NCI-H2196 treated with DMSO at 0.1 percent for 48 hours (cell line): ENCODE measurements around the gene CDK14.
"Not testable (repeated sequence)": the region's sequence is repeated elsewhere in the genome, so short reads cannot be mapped to it uniquely, and the experiment has no call there.

ENCODE experiments used
- DNase-seq: peaks from one replicate; lab custom pipeline; 2025; ENCODE audit not compliant: unreplicated experiment; lab: John Stamatoyannopoulos, UW

The CDK14 gene

DNA sequence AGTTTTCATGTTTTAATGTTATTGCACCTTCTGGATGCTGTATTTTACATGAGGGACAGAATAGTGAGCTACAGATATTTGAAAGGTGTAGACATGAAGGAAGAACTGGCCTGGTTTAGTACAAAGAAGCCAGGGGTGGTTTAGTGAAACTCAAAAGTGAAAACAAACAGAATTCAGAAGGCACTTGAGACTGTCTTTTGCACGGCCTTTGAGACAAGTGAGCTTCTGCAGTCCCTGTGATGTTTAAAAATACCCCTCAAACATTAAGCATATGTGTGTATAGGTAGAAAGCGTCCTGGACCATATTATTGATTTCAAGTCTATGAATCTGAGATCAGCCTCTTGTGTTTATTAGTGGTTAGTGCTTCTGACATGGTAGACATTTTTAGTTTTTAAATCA, 118.9 kb downstream of the CDK14 start:
- DNase-seq: no peak

GRCh38 chr7:90717296-90718060, 121.4 kb downstream of the CDK14 start:
- DNase-seq: no peak

DNA sequence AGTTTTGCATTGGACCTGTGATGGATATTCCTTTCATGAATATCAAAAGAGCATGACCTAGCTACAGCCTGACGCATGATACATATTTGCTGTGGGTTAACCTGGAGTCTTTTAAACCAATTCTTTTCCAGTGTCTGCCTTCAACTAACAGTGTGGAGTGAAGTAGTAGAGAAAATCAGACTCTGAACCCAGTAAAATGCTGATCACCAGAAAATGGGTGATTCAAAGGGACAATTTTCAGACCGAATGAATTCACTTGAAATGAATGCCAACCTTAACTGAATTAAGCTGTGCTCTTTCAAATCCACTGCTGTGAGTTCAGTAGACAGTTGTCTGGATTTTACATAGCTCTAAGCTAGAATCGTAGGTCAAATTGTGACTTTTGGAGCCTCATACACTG, 123.0 kb downstream of the CDK14 start:
- no peak for DNase-seq

DNA sequence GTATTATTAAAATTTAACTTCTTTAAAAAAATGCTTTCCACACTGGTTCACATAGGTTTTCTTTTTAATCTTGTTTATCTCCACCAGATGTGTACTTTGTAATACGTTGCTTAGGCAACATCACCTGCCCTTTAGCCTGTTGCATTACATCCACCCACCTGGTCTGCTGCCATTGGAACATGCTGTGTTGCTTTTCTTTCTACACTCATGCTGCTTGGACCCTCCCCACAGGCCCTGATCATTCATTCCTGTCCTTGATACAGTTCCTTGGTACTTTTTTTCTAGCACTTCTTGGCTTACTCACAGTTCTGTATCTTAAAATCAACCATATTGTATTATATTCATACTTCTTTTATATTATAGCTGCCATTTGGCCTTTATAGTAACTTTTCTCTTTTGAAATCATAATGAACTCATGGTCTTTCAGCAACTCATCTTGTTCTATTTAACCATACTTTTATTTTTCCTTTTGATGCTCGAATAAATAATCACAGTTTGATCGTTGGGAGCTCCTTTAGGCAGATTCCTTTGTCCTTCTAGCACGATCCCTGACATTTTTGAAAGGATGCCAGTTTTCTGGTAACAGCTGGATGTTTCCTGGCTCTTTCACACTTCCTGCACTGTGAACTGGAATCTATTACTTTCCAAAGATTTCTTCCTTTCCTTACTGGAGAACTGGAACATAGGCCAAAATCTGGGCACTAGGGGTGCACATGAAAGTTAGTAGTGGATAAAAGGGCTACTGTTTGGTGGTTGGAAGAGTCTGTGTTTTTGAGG, 125.1 kb downstream of the CDK14 start:
- no peak for DNase-seq

GRCh38 chr7:90721869-90722431, 125.8 kb downstream of the CDK14 start:
- no peak for DNase-seq

GRCh38 chr7:90723233-90723632, 127.1 kb downstream of the CDK14 start:
- DNase-seq: no peak

- DNase-seq: no peak
Observed at GRCh38 chr7:90723866-90724265, 127.7 kb downstream of the CDK14 start.

DNA sequence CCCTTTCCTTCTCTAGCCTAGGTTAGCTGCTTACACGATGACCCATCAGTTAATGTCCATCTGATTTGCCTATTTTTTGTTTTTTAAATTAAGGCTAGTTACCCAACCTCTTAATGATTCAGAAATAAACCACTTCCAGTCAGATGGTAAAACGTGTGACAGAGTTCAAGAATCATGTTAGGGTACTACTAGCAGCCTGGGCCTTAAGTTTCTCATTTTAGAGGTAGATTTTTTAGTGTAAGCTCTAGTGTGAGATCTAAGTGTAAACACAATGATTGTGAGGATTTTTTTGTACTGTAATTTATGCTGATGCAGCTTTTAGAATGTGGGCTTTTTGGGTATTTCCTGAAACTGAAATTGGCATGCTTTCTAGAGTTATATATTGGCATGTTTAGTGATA, 130.0 kb downstream of the CDK14 start:
- DNase-seq: no peak

- DNase-seq: no peak
Observed at GRCh38 chr7:90726623-90727022, 130.5 kb downstream of the CDK14 start.

DNA sequence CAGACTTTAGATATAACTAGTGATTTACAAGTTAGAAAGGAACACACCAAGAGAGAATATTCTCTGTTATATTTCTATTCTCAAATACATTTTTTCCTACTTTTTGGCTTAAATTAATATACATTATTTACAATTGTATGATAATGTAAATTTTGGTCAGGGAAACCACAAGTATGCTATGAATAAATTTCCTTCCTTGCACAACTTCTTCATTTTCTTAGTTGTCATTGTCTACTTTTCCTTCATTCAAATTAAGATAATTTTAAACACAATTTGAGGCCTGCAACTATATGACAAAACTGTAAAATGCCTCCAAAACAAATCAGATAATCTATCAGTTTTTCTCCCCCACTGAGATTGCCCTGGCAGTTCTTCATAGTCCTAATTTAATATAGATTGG, 131.3 kb downstream of the CDK14 start:
- DNase-seq: no peak

- no peak for DNase-seq
Observed at GRCh38 chr7:90728568-90728967, 132.4 kb downstream of the CDK14 start.

DNA sequence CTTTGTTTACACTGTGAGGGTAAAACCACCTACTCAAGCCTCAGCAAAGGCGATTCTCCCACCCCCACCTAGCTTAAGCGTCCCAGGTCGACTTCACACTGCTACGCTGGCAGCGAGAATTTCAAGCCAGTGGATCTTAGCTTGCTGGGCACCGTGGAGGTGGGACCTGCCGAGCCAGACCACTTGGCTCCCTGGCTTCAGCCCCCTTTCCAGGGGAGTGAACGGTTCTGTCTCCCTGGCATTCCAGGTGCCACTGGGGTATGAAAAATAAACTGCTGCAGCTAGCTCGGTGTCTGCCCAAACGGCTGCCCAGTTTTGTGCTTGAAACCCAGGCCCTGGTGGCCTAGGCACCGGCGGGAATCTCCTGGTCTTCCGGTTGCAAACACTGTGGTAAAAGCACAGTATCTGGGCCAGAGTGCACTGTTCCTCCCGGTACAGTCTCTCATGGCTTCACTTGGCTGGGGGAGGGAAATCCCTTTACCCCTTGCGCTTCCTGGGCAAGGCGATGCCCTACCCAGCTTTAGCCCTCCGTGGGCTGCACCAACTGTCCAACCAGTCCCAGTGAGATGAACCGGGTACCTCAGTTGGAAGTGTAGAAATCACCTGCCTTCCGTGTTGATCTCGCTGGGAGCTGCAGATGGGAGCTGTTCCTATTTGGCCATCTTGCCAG, 139.6 kb downstream of the CDK14 start:
- not testable (repeated sequence) for DNase-seq

GRCh38 chr7:90736316-90736715, 140.2 kb downstream of the CDK14 start:
- DNase-seq: no peak

GRCh38 chr7:90736968-90737939, 141.1 kb downstream of the CDK14 start:
- DNase-seq: no peak

GRCh38 chr7:90738249-90738648, 142.1 kb downstream of the CDK14 start:
- no peak for DNase-seq

GRCh38 chr7:90739716-90740115, 143.6 kb downstream of the CDK14 start:
- DNase-seq: no peak

DNA sequence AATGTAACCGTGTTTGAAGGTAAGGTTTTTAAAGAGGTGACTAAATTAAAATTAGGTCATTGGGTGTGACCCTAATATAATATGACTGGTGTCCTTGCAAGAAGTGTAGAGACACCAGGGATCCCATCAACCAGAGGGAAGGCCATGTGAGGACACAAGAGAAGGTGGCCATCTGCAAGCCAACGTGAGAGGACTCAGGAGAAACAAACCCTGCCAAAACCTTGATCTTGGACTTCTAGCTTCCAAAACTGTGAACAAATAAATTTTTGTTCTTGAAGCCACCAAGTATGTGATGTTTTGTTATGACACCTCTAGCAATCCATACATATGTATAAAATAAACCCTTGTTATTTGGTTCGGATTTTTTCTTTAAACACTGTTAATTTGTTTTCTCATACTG, 144.3 kb downstream of the CDK14 start:
- no peak for DNase-seq

DNA sequence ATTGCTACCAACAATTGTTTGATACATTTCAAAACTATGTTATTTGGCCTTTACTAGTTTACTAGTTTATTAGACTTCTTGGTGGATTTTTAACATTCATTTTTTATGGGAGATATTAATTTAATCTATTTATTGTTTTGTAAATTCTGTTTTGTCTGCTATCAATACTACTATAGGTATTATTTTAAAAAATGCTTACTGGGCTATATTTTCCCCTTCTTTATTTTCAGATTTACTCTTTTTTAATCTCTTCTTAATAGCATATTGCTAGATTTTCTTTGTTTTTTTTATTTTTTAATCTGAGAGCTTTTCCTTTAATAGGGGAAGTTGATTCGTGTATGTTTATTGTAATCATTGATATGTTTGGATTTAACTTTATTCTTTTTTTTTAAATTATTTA, 147.5 kb downstream of the CDK14 start:
- no peak for DNase-seq

DNA sequence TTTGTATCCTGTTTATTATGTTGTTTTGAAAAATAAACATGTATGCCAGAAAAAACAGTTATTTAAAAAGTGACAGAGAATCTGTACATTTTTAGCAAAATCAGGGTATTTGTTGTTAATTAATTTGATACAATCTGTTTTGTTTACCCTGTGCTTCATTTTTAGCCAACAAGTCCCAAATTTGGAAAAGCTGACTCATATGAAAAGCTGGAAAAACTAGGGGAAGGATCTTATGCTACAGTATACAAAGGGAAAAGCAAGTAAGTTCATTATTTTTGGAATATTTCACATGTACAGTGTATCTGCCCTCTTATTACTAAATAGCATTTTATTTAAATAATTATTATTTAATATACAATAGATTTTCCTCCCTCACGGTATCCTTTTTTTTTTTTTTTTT, 151.4 kb downstream of the CDK14 start:
- DNase-seq: no peak

- no peak for DNase-seq
Observed at GRCh38 chr7:90749262-90749661, 153.1 kb downstream of the CDK14 start.
